IMR-90 (cell line): Measurements from ENCODE around the gene NUB1. TPM values are rescaled to one million over a fixed set of nuclear protein-coding genes. Genes with fewer than 3 reads are reported as not detected.

Experiments
- ATAC-seq: fragments of 200-7000 bp; cut with Tn5 transposase; 2 replicates; pipeline ENCODE4 v1.9.1; 2020; ENCODE audit warnings: low read depth, mild to moderate bottlenecking, moderate library complexity
- BruUV-seq: library from RNA; stranded (reverse); fragments of 400-500 nt; replicated peaks from 2 replicates; lab custom pipeline; 2021; lab: Mats Ljungman, UMichigan
- CTCF ChIA-PET: fragments of 300-600 bp; formaldehyde crosslinking; extraction: SDS; loops from one replicate; lab custom pipeline; 2021; ENCODE audit warnings: antibody characterized with exemption; lab: Yijun Ruan, JAX
- POLR2A ChIA-PET: fragments of 300-600 bp; sonication (Branson Sonifier 250); formaldehyde crosslinking; loops from one replicate; lab custom pipeline; 2022; ENCODE audit warnings: antibody characterized with exemption; ENCODE audit not compliant: unreplicated experiment; lab: Charles Lee
- DNase-seq: peaks from one replicate; pipeline ENCODE4 v3.0.0; 2013
- H2AFZ ChIP-seq: replicated peaks from 2 replicates; pipeline ENCODE3; 2013; ENCODE audit warnings: low read length, mild to moderate bottlenecking; ENCODE audit not compliant: poor library complexity
- H2AK5ac ChIP-seq: 2 replicates; pipeline ENCODE4 v1.6.1; 2013; ENCODE audit warnings: low read depth, low read length, inconsistent platforms
- H2AK9ac ChIP-seq: replicated peaks from 2 replicates; pipeline ENCODE3; 2013; ENCODE audit warnings: mild to moderate bottlenecking, low read depth, low read length, moderate library complexity; ENCODE audit not compliant: poor library complexity
- H2BK120ac ChIP-seq: 2 replicates; pipeline ENCODE4 v1.6.1; 2013; ENCODE audit warnings: low read depth, low read length, inconsistent platforms
- H2BK15ac ChIP-seq: 3 replicates; pipeline ENCODE4 v1.6.1; 2013; ENCODE audit warnings: low read depth, low read length, inconsistent platforms
- H2BK20ac ChIP-seq: 2 replicates; pipeline ENCODE4 v1.6.1; 2013; ENCODE audit warnings: low read depth, mild to moderate bottlenecking, inconsistent platforms, low read length, moderate library complexity
- H2BK5ac ChIP-seq: 2 replicates; pipeline ENCODE4 v1.6.1; 2013; ENCODE audit warnings: mild to moderate bottlenecking, low read depth, low read length, inconsistent platforms; ENCODE audit not compliant: poor library complexity, severe bottlenecking
- H3K14ac ChIP-seq: replicated peaks from 2 replicates; pipeline ENCODE4 v1.6.1; 2013; ENCODE audit warnings: low read depth, low read length, inconsistent platforms
- H3K18ac ChIP-seq: 2 replicates; pipeline ENCODE4 v1.6.1; 2013; ENCODE audit warnings: low read depth, low read length, control low read depth
- H3K23ac ChIP-seq: 2 replicates; pipeline ENCODE4 v1.6.1; 2013; ENCODE audit warnings: low read depth, low read length, inconsistent platforms
- H3K27ac ChIP-seq: 2 replicates; pipeline ENCODE4 v1.5.1; 2013; ENCODE audit warnings: mild to moderate bottlenecking, control low read depth, low read length; ENCODE audit not compliant: insufficient read depth
- H3K27me3 ChIP-seq: 2 replicates; pipeline ENCODE4 v1.6.1; 2013; ENCODE audit warnings: low read length; ENCODE audit not compliant: control insufficient read depth, insufficient read depth
- H3K36me3 ChIP-seq: 2 replicates; pipeline ENCODE4 v1.6.1; 2013; ENCODE audit warnings: low read length, mixed read lengths; ENCODE audit not compliant: control insufficient read depth, insufficient read depth
- H3K4ac ChIP-seq: 2 replicates; pipeline ENCODE4 v1.6.1; 2013; ENCODE audit warnings: low read depth, low read length, inconsistent platforms
- H3K4me1 ChIP-seq: 2 replicates; pipeline ENCODE4 v1.6.1; 2013; ENCODE audit warnings: low read length, mixed read lengths; ENCODE audit not compliant: control insufficient read depth, insufficient read depth
- H3K4me2 ChIP-seq: 2 replicates; pipeline ENCODE4 v1.6.1; 2013; ENCODE audit warnings: low read depth, mild to moderate bottlenecking, control low read depth, low read length, moderate library complexity
- H3K4me3 ChIP-seq: 2 replicates; pipeline ENCODE4 v1.5.1; 2013; ENCODE audit warnings: low read depth, mild to moderate bottlenecking, control low read depth, low read length, moderate library complexity; ENCODE audit not compliant: insufficient read depth
- H3K56ac ChIP-seq: 2 replicates; pipeline ENCODE4 v1.6.1; 2013; ENCODE audit warnings: low read length, inconsistent platforms; ENCODE audit not compliant: insufficient read depth; ENCODE audit errors: extremely low read depth
- H3K79me1 ChIP-seq, 2 experiments: 2 replicates each; pipeline ENCODE4 v1.6.1; 2013; ENCODE audit warnings: low read length in 2 of 2, inconsistent platforms in 1 of 2, low read depth in 1 of 2
- H3K9ac ChIP-seq: 2 replicates; pipeline ENCODE4 v1.6.1; 2013; ENCODE audit warnings: low read depth, low read length, control low read depth
- H3K9me1 ChIP-seq: 2 replicates; pipeline ENCODE4 v1.6.1; 2013; ENCODE audit warnings: low read length, inconsistent platforms; ENCODE audit not compliant: insufficient read depth
- H3K9me3 ChIP-seq: 2 replicates; pipeline ENCODE4 v1.6.1; 2013; ENCODE audit warnings: low read length; ENCODE audit not compliant: control insufficient read depth, insufficient read depth
- H4K20me1 ChIP-seq: 2 replicates; pipeline ENCODE4 v1.6.1; 2013; ENCODE audit warnings: low read length, inconsistent platforms; ENCODE audit not compliant: insufficient read depth
- H4K5ac ChIP-seq: 2 replicates; pipeline ENCODE4 v1.6.1; 2013; ENCODE audit warnings: mild to moderate bottlenecking, low read depth, low read length, control low read depth
- H4K8ac ChIP-seq, 2 experiments: 2 replicates each; pipeline ENCODE4 v1.6.1; 2013; ENCODE audit warnings: low read depth in 2 of 2, low read length in 2 of 2, control low read depth in 1 of 2, inconsistent platforms in 1 of 2
- H4K91ac ChIP-seq: 2 replicates; pipeline ENCODE4 v1.6.1; 2013; ENCODE audit warnings: low read depth, low read length, inconsistent platforms; ENCODE audit not compliant: insufficient read depth
- BHLHE40 ChIP-seq: fragments of 150-350 bp; IDR thresholded peaks from 2 replicates; pipeline ENCODE4 v1.6.1; 2016; ENCODE audit warnings: mild to moderate bottlenecking, low read depth, low read length
- CTCF ChIP-seq: conservative IDR thresholded peaks from 2 replicates; pipeline ENCODE4 v1.5.1; 2012; ENCODE audit warnings: mild to moderate bottlenecking, low read depth, low read length, improper control_type of control experiment
- FOS ChIP-seq: fragments of 150-350 bp; IDR thresholded peaks from 2 replicates; pipeline ENCODE4 v1.6.1; 2016; ENCODE audit warnings: low read depth, low read length
- WGBS, 2 experiments: methylation state at CpG; one replicate each; pipeline versions ENCODE4 v1.1.5 to v1.1.7; 2013; ENCODE audit warnings: missing lambda C conversion rate in 2 of 2; ENCODE audit not compliant: insufficient read length in 1 of 2; ENCODE audit errors: extremely low coverage in 2 of 2; 5-methylcytosine and 5-hydroxymethylcytosine counted together
- dilution Hi-C: fragments of 300-500 bp; cut with HindIII; formaldehyde crosslinking; loops from one replicate; pipeline ENCODE4 v1.14.3; 2018; ENCODE audit warnings: low sequenced_read_pairs; ENCODE audit not compliant: unreplicated experiment
- in situ Hi-C: fragments of 300-500 bp; cut with MboI; formaldehyde crosslinking; loops from 3 replicates; pipeline ENCODE4 v1.14.3; 2019; ENCODE audit warnings: low sequenced_read_pairs, inconsistent platforms, mixed read lengths
- intact Hi-C: fragments of 100-400 bp; cut with micrococcal nuclease; formaldehyde crosslinking; loops from 2 replicates; pipeline ENCODE4 v1.10.0; 2022
- polyA plus RNA-seq, 3 experiments: library from polyadenylated mRNA; depleted of rRNA; stranded (reverse); fragments of >200 nt; gene quantifications; 2 replicates each; pipeline ENCODE4 v1.2.3, GENCODE V29; 2012; ENCODE audit warnings: low replicate concordance in 1 of 3
- total RNA-seq: library from RNA; depleted of rRNA; stranded (reverse); fragments of >200 nt; gene quantifications from 2 replicates; pipeline ENCODE4 v1.2.3, GENCODE V29; 2012

The NUB1 gene
- total and polyA plus RNA-seq, 2 of the 4 experiments (the other 2 are of a cell fraction), result 20.1 to 29.7 TPM

- Histone ChIP-seq H4K8ac (no peak overlapping the region), H3K4ac (no peak overlapping the region), H3K18ac (no peak overlapping the region; the same call in 1 of the 2 replicates), H3K4me1 (no peaks in the 10 kb centered on the region), H3K56ac (no peak overlapping the region), H3K9me1 (0 out of 2 replicates have a peak, but pooled peaks cover 3% of the 10 kb centered on the region), H2BK20ac (no peak overlapping the region), H2BK15ac (no peak overlapping the region), H2AK5ac (no peak overlapping the region), H4K91ac (no peak overlapping the region), H3K27me3 (peaks cover 72% of the 10 kb centered on the region), H3K79me1 (no peaks in the 10 kb centered on the region), H3K4me3 (peak overlapping the region; percentile 36), H4K5ac (no peak overlapping the region), H2BK5ac (no peak overlapping the region), H3K9me3 (no peaks in the 10 kb centered on the region; the same call in 1 of the 2 replicates), H2AK9ac (peak overlapping the region; percentile 8), H3K14ac (no peak overlapping the region), H3K36me3 (no peaks in the 10 kb centered on the region), H3K9ac (peak overlapping the region; percentile 24; the same call in 1 of the 2 replicates), H3K23ac (no peak overlapping the region), H3K4me2 (peak overlapping the region; percentile 37; the same call in 1 of the 2 replicates), H3K27ac (no peak overlapping the region), H2AFZ (peak overlapping the region; percentile 72), H2BK120ac (no peak overlapping the region), H4K20me1 (no peaks in the 10 kb centered on the region)
- intact Hi-C loops (no loop called here), in situ Hi-C loops (no loop called here), dilution Hi-C loops (no loop called here)
- POLR2A ChIA-PET, result no interaction called here
- DNase-seq (no peak), ATAC-seq (peak; percentile 75)
- no peak for TF ChIP-seq BHLHE40
- no peak for TF ChIP-seq FOS
- TF ChIP-seq CTCF, result no peak
- BruUV-seq, result no TSS peak
- 6% methylated on average over 12 of the region's 55 CpGs; no CpG with 5 or more reads in 1 of the 2 experiments for WGBS, 2 experiments
- CTCF ChIA-PET, result interaction anchor here (0.6 kb wide), 1 partner anchor 70 kb away, joined by 4 read pairs; no protein-coding TSS in a partner anchor
Measured at GRCh38 chr7:151410405-151411390, 69.1 kb downstream of the NUB1 start.
